ENCODE results near the gene COG4.

DNA sequence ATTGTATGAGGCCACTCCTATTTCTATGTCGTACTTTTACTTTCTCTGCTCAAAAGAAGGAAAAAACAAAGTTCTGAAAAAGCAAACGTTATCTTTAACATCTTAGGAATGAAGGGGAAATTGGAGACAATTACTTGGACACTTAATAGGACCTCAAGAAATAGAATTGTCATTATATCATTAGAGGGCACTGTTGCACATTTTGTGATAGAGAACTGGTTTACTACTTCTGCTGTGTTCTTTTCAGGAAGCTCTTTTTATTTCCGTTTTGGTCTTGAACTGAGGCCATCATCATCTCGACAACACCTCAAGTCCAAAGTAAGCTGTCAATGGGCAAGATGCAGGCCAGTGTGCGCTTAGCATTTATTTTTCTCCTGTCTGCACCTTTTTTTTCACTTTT is 14.6 kb downstream of the COG4 start:
- TF ChIP-seq, protein P1, sequence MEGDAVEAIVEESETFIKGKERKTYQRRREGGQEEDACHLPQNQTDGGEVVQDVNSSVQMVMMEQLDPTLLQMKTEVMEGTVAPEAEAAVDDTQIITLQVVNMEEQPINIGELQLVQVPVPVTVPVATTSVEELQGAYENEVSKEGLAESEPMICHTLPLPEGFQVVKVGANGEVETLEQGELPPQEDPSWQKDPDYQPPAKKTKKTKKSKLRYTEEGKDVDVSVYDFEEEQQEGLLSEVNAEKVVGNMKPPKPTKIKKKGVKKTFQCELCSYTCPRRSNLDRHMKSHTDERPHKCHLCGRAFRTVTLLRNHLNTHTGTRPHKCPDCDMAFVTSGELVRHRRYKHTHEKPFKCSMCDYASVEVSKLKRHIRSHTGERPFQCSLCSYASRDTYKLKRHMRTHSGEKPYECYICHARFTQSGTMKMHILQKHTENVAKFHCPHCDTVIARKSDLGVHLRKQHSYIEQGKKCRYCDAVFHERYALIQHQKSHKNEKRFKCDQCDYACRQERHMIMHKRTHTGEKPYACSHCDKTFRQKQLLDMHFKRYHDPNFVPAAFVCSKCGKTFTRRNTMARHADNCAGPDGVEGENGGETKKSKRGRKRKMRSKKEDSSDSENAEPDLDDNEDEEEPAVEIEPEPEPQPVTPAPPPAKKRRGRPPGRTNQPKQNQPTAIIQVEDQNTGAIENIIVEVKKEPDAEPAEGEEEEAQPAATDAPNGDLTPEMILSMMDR (IDR thresholded peaks at IDR 0.05), result no peak
- no peak for TF ChIP-seq POLR2A (IDR thresholded peaks at IDR 0.05)
